HG03342 (cell line): ENCODE results near the gene SLC16A12.

Experiments
- ATAC-seq: cut with Tn5 transposase; IDR thresholded peaks from one replicate; pipeline ENCODE4 v1.9.1; 2021; ENCODE audit warnings: mild to moderate bottlenecking, moderate library complexity; ENCODE audit not compliant: unreplicated experiment

The SLC16A12 gene

DNA sequence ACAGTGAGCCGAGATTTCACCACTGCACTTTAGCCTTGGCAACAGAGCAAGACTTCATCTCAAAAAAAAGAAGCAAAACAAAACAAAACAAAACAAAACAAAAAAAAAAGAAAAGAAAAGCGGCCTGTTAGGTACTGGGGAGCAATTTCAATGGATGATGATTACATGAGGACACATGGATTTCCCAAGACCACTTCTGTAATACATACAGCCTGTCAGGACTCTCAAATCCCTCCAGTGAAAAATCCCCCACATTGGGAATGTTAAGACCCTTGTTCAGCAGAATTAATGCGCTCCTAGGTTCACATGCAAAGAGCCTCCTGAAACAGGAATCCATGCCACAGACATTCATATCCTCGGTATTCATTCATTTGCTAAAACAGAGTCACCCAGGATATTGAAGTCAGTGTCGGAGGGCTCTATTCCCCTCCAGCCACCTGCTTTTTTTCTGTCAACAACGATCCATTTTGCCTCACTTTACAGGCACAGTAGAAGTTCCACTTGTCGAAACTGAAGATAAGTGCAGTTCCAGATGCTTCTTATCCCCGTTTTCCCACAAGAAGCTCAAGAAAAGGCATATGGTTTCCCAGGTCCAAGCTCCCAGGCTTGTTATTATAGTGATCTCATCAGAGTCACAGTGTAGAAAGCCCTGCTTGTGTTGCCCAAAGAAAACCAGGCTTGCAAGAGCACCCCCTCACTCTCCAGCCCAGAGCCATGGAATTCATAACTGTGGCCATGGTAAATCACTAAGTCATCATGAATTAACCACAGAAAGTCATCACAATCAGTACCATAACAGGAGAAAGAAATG lies 20.2 kb downstream of the SLC16A12 start:
- no peak for ATAC-seq

DNA sequence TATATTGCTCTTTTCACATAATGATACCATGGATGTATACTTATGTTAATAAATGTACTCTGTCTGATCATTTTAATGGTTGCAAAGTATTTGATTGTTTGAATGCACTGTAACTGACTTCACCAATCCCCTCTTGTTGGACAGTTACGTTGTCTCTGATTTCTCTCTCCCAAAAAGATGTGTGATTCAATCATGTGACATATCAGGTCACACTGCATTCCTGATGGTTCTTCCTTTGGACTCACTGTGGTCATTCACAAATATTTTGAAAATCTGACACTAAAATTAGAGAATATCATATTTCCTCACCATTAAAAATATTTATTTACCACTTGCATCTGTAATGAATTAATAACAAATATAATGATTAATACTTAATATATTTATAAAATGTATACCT lies 22.2 kb downstream of the SLC16A12 start:
- no peak for ATAC-seq

DNA sequence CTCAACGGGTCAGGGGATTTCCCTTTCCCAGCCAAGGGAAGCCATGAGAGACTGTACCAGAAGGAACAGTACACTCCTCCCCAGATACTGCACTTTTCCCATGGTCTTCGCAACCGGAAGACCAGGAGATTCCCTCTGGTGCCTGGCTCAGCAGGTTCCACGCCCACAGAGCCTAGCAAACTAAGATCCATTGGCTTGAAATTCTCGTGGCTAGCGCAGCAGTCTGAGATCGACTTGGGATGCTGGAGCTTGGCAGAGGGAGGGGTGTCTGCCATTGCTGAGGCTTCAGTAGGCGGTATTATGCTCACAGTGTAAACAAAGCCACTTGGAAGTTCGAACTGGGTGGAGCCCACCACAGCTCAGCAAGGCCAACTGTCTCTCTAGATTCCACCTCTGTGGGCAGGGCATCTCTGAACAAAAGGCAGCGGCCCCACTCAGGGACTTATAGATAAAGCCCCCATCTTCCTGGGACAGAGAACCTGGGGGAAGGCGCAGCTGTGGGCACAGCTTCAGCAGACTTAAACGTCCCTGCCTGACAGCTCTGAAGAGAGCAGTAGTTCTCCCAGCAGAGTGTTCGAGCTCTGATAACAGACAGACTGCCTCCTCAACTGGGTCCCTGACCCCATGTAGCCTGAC lies 29.6 kb downstream of the SLC16A12 start:
- ATAC-seq, result no peak

DNA sequence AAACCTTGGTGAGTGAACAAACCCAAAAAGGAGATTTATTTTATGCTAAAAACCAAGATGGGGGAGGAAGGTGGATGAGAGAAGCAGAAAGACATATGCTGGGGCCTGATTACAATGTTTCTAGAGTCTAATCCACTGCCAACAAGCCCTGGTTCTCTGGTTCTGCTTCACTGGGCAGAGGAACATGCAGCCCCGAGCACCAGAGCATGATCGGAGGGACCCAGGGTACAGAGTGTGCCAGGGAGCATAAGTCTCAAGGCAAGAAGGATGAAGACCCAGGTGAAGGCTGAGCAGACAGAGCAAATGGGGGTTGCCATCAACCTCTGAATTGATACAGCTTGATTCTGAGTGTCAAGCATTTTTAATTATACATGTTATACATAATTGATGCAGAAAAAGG lies 30.7 kb downstream of the SLC16A12 start:
- ATAC-seq, result no peak

DNA sequence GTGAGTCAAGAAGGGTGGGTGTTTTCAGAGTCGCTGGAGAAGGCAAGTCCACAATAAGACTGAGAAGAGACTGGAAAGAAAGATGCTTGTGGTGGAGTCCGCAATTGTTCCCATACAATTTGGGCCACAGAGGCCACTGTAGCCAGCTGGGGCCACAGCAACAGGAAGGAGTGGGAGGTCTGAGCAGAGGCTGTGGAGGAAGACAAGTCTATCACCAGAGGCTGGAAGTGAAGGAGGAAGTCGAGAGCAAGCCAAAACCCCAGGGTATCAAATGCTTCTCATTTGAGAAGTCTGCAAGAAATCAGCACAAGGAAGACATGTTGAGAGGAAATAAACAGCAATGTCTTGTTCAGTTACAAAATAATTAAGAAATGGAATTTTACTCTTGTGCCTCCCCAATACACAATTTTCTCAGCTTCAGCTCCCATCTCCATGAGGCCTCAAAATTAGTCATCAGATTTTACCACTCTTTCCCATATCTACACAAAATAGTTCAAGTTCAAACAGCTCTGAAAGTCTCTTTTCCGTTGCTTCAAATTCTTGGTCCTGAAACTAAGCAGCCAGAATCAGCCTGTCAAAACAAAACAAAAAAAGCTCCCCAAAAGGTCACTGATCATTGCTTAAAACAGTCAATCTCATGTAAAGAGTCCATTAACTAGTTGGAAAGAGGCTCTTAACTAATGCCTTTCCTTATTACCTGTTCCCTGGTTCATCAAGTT lies 31.6 kb downstream of the SLC16A12 start:
- no peak for ATAC-seq

DNA sequence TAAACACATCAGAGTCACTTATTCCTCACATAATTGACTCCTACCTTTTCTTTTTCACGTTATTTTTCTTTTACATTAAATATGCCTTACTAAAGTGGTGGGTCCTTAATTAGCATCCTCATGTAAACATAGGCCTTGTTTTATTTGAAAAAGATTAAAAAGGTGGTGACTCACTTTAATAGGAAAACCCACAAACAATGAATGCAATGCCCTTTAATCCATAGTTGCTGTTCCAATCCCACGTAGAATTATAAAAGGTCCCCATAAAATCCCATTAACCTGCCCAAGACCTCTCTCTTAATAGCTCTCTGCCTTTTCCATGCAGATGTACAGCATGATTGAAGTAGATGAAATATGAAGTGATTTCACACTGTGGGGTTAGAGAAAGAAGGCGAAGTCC lies 32.2 kb downstream of the SLC16A12 start:
- no peak for ATAC-seq

DNA sequence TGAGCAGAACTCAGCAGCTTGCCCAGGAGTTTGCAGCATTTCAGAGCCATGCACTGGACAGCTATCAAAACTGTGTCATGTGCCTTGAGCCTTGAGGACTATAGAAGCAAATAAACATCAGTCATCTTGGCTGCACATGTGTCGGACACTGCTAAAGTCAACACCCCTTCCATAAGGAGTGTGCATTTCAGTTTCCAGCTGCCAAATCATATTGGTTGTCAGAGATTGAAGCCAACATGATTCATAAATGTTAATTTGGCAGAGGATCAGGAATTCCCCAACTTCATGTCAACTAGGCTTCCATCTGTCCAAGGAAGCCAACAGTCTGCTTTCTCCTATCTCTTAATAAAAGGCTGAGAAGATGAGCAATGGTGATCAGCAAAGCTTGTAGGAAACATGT lies 32.8 kb downstream of the SLC16A12 start:
- no peak for ATAC-seq

DNA sequence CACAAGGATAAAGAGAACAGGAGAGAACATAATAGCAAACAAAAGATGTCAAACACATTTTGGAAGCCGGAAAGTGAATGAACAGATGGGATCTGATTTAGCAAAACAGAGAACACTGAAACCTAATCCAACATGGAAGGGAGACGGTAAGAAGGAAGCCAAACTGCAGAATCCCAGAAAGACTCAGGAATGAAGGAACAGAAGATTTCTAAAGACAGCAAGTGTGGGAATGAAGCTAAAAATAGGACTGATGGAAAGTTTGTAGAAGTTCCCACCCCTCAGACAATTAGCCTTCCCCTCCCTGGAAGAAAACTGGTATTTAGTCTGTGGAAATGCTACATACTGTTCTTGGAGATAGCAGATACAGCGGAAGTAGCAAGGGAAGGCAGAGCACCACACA lies 40.8 kb downstream of the SLC16A12 start:
- no peak for ATAC-seq

DNA sequence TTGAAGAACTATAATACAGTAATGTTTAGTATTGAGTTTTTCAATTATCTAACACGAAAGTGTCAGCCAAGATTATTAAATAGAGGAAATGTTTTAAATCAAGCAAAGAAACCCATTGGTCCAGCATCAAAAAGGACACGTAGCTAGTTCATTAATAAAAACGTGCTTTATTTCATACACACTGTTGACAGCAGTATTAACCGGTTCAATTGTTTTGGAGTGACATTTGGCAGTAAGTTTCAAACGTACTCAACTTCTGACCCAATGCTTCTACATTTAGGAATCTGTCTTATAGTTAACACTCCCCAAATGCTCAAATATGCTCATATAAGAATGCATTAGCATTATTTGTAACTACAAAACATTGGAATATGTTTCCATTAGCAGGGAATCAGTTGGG lies 41.3 kb downstream of the SLC16A12 start:
- ATAC-seq, result no peak

DNA sequence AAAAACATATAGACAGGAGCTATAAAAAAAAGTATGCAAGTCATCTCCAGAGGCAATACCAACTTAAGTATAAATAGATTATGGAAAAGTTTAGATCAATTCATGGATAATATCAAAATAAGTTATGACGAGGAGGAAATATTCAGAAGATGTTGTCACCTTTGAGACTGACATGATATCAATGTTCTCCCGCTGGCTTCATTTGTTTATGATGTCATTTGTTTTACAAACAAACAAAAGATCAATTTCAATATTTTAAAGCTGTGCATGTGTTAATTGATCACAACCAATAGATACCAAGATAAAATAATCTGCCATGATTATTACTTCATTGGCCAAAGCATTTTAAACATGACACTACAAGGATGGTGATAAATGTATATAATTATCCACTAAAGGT lies 43.5 kb downstream of the SLC16A12 start:
- ATAC-seq, result no peak

DNA sequence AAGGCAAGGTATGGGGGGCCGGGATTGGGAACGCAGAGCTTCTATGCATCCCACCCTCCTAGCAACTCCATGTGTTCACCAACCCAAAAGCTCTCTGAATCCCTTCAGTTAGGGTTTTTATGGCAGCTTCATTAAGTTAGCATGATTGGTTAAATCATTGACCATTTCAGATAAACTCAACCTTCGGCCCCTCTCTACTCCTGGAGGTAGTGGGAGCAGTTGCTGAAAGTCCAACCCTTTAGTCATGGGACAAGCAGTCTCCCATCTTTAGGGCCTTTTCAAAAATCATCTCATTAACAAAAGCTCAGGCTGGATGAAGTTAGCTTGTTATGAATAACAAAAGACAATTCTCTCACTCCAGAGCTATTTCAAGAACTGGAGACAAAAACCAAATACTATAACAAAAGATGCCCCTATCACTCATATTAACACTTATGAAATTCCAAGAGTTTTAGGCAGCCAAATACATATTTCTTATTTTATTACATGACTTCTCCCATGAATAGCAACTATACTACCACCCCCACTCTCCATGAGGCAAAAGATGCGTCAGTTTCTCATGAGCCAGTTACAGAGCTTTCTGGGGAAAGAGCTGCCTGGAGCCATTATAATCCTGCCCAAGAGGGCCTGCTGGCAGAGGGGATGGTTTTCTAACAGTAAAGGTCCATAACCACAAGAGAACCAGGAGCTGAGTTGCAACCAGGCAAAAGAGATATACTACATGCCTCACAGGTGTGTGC lies 44.6 kb downstream of the SLC16A12 start:
- no peak for ATAC-seq

DNA sequence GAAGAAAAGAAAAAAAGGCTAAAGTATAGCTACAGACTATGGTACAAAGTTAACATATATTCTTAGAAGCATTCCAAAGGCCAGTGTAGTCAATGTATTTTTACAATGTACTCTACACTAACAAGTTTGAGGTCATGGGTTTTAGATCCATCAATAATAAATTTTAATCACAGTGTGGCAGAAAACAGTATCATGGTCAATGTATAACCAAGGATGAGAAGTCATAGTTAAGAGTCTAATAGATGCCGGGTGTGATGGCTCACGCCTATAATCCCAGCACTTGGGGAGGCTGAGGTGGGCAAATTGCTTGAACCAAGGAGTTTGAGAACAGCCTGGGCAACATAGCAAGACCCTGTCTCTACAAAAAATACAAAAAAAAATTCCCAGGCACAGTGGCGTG lies 53.1 kb downstream of the SLC16A12 start:
- ATAC-seq, result no peak

DNA sequence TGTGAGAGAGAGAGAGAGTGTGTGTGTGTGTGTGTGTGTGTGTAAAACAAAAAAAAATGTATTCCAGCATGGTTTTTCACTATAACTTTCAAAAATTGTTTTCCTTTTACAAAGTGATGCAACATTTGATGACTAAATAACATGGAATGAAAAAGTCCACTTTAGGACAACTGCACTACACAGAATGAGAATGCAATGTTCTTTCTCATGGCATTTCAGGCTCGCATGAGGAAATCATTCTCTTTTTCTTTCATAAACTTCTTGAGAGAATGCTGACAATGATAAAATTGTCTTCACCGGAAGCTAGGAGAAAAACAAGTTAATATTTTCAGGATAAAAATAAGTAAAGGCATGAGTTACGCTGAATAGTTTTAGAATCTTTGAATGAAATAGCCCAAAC lies 53.7 kb downstream of the SLC16A12 start:
- ATAC-seq, result no peak

DNA sequence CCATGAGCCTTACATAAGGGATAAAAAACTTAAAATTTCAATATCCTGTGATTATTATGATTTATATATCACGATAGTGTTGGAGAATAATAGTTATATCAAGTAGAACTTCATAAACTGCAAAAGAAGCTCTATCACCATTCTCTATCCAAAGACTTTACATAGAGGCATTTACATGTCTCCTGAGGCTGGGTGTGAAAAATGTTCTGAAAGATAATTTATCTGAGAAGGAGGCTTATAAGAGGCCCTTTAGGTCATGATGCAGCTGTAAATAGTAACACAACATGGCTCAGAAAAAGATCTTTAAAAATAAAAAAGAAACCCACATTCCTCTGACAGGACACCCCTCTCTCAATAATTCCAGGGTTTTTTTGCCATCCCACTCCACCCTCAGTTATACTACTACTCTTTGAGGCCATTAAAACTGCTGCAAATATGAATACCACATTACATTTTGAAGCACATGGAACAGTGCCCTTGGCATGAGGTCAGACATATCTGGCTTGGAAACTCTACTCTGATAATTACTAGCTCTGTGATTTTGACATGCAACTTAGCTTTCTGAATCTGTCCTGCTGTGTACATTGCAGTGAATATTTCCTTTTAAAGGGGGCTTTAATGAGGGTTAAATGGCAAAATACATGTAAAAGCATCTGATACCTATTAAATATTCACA lies 55.5 kb downstream of the SLC16A12 start:
- ATAC-seq, result no peak

DNA sequence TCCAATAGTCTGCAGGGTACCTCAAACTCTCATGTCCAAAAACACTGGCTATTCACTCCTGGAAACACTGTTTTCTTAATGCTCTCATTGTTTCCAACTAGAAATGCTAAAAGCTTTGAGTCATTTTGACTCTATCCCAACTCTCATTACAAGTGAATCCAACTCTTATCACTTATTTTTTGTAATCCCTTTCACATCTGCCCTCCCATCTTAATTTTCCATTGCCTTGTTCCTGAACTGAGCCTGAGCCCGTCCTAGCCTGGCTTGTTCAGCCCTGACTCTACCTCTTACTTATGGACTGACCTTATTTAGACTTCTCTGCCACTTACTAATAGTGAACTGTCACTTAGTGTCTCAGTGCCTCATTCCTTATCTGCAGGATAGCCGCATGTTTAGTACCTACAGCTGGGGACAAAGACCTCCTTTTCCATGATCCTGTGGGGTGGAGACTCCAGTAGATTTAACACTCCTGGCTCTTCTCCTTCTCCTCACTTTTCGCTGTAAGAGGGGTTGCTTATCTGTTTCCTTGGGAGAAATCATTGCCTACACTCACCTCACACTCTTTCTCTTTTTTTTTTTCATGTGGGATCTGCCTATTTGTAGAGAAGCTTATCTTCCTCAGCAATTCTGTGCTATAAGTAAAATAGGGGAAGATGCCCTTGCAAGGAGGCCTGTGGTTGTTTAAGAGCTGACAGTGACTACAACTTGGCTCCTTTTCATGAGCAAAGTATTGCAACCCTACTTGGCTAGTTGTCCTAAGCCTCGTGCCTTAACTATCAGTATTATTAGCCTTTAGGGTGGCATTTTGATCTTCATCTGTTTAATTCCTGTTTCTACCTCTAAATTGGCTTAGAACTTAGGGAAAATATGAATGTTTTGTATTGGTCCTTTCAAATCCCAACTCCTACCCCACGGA lies 56.4 kb downstream of the SLC16A12 start:
- ATAC-seq, result no peak

DNA sequence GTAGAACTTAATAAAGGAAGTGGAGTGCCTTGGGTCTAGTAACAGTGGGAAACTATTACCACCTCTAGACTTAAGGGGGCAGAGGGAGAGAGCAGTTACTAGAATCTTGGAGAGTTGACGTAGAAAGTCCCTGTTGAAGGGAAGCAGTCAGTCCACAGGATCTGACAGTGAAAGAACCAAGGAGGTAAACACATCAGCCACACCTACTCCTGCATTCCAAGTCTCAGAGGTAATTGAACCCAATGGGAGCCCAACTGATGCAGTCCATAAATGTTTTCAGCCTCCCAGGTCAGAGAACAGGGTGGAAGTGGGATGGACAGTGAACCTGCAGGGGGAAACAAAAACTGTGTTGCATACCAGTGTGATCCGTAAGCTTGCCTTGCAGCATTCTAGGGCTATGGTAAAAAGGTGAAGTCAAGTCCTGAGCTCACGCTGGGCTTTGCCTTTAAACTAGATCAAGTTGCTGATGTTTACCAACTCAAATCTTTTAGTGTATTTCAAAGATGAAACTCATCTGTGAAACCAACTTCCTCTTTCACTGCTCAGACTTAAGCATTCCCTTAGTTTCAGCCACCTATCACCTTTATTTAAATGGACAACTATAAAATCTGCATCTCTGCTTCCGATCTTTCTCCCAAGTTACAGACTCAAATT lies 57.2 kb downstream of the SLC16A12 start:
- ATAC-seq, result no peak

DNA sequence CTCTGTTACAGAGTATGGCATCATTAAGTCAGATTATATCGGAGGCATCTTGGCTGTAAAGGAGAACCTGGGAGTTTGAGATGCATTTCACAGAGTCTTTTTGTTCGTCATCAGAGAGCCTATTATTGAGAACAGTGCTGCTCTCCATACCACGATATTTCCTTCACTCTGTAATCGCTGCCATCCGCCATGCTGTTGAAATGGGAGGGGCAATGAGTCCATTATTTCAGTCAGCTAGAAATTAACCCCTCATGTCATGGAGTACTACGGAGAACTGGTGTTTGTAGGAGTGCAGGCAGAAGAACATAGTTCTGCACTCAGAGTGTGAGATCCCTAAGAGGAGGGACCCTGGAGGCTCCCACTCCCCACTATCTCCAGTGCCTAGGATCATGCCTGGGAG lies 59.2 kb downstream of the SLC16A12 start:
- ATAC-seq, result no peak

DNA sequence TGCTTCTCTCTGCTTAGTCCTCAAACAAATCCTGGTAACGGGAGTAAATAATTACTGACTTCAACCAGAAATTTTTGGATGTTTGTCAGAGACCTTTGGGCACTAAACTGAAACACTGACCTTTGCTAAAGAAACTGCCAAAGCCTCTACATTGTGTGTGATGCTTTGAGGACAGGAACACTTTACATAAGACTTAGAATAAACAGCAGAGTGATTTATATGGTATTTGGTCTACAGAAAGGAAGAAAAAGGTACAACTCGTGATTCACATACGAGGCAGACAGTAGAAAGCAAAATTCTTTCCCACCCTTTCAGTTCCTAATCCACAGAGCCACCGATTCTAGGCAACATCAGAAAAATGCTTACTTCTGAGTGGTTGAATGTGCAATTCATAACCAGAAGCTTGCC lies 59.8 kb downstream of the SLC16A12 start:
- ATAC-seq, result no peak

DNA sequence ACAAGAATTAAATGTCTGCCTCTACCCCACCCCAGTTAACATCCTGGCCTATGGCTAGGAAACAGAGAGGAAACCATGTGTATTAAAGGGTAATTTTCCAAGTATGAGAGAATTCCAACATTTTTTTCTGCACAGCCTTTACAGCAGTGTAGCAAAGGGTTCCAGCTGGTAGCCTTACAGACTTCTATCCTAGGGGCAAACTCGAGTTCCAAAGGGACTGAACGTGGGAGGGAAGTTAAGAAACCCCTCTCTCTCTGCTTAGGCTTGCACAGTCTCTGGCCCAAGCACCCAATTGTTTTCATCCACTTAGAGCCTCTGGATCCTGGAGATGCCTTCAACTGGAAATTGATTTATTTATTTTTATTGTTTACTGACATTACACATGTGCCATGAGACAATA lies 60.3 kb downstream of the SLC16A12 start:
- ATAC-seq, result no peak
